IPS-11a (cell line): Measurements from ENCODE around the gene TMTC2.

Experiments used
- H3K4me3 ChIP-seq: one replicate; pipeline ENCODE4 v1.5.1; 2013; ENCODE audit warnings: low read depth, low read length, control low read depth

Gene TMTC2

GRCh38 chr12:82950356-82950755 lies 263.6 kb downstream of the TMTC2 start:
- H3K4me3 ChIP-seq, result no peak overlapping the region

GRCh38 chr12:82952946-82953345 lies 266.2 kb downstream of the TMTC2 start:
- no peak overlapping the region for H3K4me3 ChIP-seq

- no peak overlapping the region for H3K4me3 ChIP-seq
Measured at GRCh38 chr12:82953397-82953796, 266.7 kb downstream of the TMTC2 start.

- no peak overlapping the region for H3K4me3 ChIP-seq
Measured at GRCh38 chr12:82954064-82954463, 267.4 kb downstream of the TMTC2 start.

- H3K4me3 ChIP-seq, result no peak overlapping the region
Measured at GRCh38 chr12:82954572-82954971, 267.9 kb downstream of the TMTC2 start.

- no peak overlapping the region for H3K4me3 ChIP-seq
Measured at GRCh38 chr12:82955043-82955442, 268.3 kb downstream of the TMTC2 start.

GRCh38 chr12:82958966-82959365 lies 272.3 kb downstream of the TMTC2 start:
- H3K4me3 ChIP-seq, result no peak overlapping the region

- H3K4me3 ChIP-seq, result no peak overlapping the region
Measured at GRCh38 chr12:82959821-82960220, 273.1 kb downstream of the TMTC2 start.

- no peak overlapping the region for H3K4me3 ChIP-seq
Measured at GRCh38 chr12:82961835-82962234, 275.1 kb downstream of the TMTC2 start.

GRCh38 chr12:82963956-82964355 lies 277.2 kb downstream of the TMTC2 start:
- H3K4me3 ChIP-seq, result no peak overlapping the region

GRCh38 chr12:82964446-82964845 lies 277.7 kb downstream of the TMTC2 start:
- no peak overlapping the region for H3K4me3 ChIP-seq

GRCh38 chr12:82966001-82966559 lies 279.4 kb downstream of the TMTC2 start:
- no peak overlapping the region for H3K4me3 ChIP-seq

- H3K4me3 ChIP-seq, result no peak overlapping the region
Measured at GRCh38 chr12:82968631-82969367, 282.1 kb downstream of the TMTC2 start.

- H3K4me3 ChIP-seq, result no peak overlapping the region
Measured at GRCh38 chr12:82970614-82971013, 283.9 kb downstream of the TMTC2 start.

GRCh38 chr12:82971584-82971983 lies 284.9 kb downstream of the TMTC2 start:
- no peak overlapping the region for H3K4me3 ChIP-seq

GRCh38 chr12:82972624-82973023 lies 285.9 kb downstream of the TMTC2 start:
- H3K4me3 ChIP-seq, result no peak overlapping the region

GRCh38 chr12:82973592-82973991 lies 286.9 kb downstream of the TMTC2 start:
- H3K4me3 ChIP-seq, result no peak overlapping the region

GRCh38 chr12:82981150-82981549 lies 294.4 kb downstream of the TMTC2 start:
- no peak overlapping the region for H3K4me3 ChIP-seq

- H3K4me3 ChIP-seq, result no peak overlapping the region
Measured at GRCh38 chr12:82994117-82994516, 307.4 kb downstream of the TMTC2 start.

- no peak overlapping the region for H3K4me3 ChIP-seq
Measured at GRCh38 chr12:82996168-82996812, 309.6 kb downstream of the TMTC2 start.

GRCh38 chr12:82998509-82998908 lies 311.8 kb downstream of the TMTC2 start:
- no peak overlapping the region for H3K4me3 ChIP-seq

GRCh38 chr12:83003026-83003425 lies 316.3 kb downstream of the TMTC2 start:
- no peak overlapping the region for H3K4me3 ChIP-seq
